Amniotic epithelial cell (primary cell): ENCODE measurements around the gene TUBD1.
A peak's percentile ranks its signal among the peaks of the same experiment; 100 is the strongest.
"Not testable (repeated sequence)": the region's sequence is repeated elsewhere in the genome, so short reads cannot be mapped to it uniquely, and the experiment has no call there.

Experiments
- DNase-seq: peaks from one replicate; pipeline ENCODE4 v3.0.0-alpha.2; 2010; ENCODE audit warnings: low read depth

The TUBD1 gene

GRCh38 chr17:59844884-59845594 lies 47.7 kb downstream of the TUBD1 start:
- peak; percentile 75 for DNase-seq

- peak; percentile 93 for DNase-seq
These were observed 49.7 kb downstream of the TUBD1 start for GRCh38 chr17:59842901-59843652.

GRCh38 chr17:59841882-59842263 lies 50.9 kb downstream of the TUBD1 start:
- DNase-seq = not testable (repeated sequence)

GRCh38 chr17:59841091-59841881 lies 51.5 kb downstream of the TUBD1 start:
- peak; percentile 62 for DNase-seq

- peak; percentile 47 for DNase-seq
These were observed 52.2 kb downstream of the TUBD1 start for GRCh38 chr17:59840329-59841090.

GRCh38 chr17:59839651-59840328 lies 53.0 kb downstream of the TUBD1 start:
- peak; percentile 50 for DNase-seq

- DNase-seq = peak; percentile 64
These were observed 54.5 kb downstream of the TUBD1 start for GRCh38 chr17:59838052-59838916.

GRCh38 chr17:59837308-59838051 lies 55.3 kb downstream of the TUBD1 start:
- peak; percentile 100 for DNase-seq

GRCh38 chr17:59832883-59833379 lies 59.8 kb downstream of the TUBD1 start:
- peak; percentile 84 for DNase-seq

- DNase-seq = no peak
These were observed 61.8 kb downstream of the TUBD1 start for GRCh38 chr17:59830846-59831486.

GRCh38 chr17:59830007-59830630 lies 62.6 kb downstream of the TUBD1 start:
- DNase-seq = peak; percentile 51

GRCh38 chr17:59829217-59830006 lies 63.3 kb downstream of the TUBD1 start:
- peak; percentile 100 for DNase-seq

GRCh38 chr17:59828819-59829216 lies 63.9 kb downstream of the TUBD1 start:
- DNase-seq = not testable (repeated sequence)

GRCh38 chr17:59828478-59828760 lies 64.3 kb downstream of the TUBD1 start:
- no peak for DNase-seq

- no peak for DNase-seq
These were observed 64.8 kb downstream of the TUBD1 start for GRCh38 chr17:59827721-59828477.

- DNase-seq = no peak
These were observed 65.9 kb downstream of the TUBD1 start for GRCh38 chr17:59826706-59827453.
